B cell (primary cell): Measurements from ENCODE around the gene ATP9A.

Source experiments
- CTCF ChIP-seq: fragments of 200-600 bp; IDR thresholded peaks from one replicate; pipeline ENCODE4 v1.8.0; 2022; ENCODE audit warnings: antibody characterized with exemption, mild to moderate bottlenecking
- EZH2 ChIP-seq: IDR thresholded peaks from 2 replicates; pipeline ENCODE4 v1.6.1; 2012; ENCODE audit warnings: borderline replicate concordance, low read depth, mild to moderate bottlenecking, moderate library complexity, low read length; ENCODE audit not compliant: insufficient read depth, poor library complexity, severe bottlenecking

- TF ChIP-seq EZH2 (no peak), CTCF (no peak)
Measured at GRCh38 chr20:51760905-51761546, 7.2 kb downstream of the ATP9A start.
